Midbrain (tissue), 1 donor: ENCODE measurements around the gene STOML2.
"Not testable (repeated sequence)": the region's sequence is repeated elsewhere in the genome, so short reads cannot be mapped to it uniquely, and the experiment has no call there.

Experiments used
- DNase-seq: peaks from one replicate; lab custom pipeline; 2025; lab: John Stamatoyannopoulos, UW

Gene STOML2

GRCh38 chr9:35102769-35103659, at the start of gene STOML2:
Gene STOML2 (minus strand): TSS chr9:35103131. CDS start chr9:35103094, 37 bp downstream.
- peak; percentile 97 for DNase-seq

- not testable (repeated sequence) for DNase-seq
These were observed 45.1 kb upstream of the STOML2 start for GRCh38 chr9:35147941-35148563.

DNA sequence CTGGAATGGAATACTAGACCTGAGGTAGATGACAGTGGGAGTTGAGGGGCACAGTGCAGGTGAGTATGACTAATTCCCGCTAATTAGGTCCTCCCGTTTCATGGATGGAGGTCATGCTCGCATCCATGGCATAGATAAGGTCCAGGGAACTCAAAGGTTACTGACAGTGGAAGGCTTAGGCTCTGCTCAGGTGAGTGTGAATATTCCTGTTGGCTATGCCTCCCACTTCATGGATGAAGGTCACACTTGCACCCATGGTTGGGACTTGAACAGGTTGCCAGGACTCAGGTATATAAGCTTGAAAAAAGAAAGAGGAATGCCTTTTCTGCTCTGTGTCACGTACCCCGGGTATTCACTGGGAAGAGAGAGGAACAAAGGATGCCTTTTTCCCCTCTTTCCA, 39.1 kb upstream of the STOML2 start:
- no peak for DNase-seq

DNA sequence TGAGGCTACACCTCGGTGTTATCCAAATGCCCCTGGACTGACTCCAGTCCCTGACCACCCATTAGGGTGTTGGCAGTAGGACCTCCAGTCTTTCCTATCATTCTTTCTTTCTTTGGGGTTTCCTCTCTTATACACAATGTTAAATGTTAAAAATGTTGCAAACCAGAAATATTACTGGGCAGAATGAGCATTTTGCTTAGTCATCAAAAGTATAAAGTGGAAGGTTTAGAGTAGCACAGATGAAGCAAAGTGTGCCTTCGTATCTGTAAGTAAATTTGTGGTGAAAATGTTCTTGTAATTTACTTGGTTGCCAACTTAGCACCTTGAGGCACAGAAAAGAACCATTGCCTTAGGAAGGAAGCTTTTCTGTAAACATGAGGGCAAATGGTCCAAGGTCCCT, 37.2 kb upstream of the STOML2 start:
- DNase-seq, result no peak

- DNase-seq, result no peak
These were observed 33.9 kb upstream of the STOML2 start for GRCh38 chr9:35136866-35137265.

GRCh38 chr9:35135988-35136387, 33.1 kb upstream of the STOML2 start:
- no peak for DNase-seq

GRCh38 chr9:35134920-35135319, 32.0 kb upstream of the STOML2 start:
- no peak for DNase-seq

DNA sequence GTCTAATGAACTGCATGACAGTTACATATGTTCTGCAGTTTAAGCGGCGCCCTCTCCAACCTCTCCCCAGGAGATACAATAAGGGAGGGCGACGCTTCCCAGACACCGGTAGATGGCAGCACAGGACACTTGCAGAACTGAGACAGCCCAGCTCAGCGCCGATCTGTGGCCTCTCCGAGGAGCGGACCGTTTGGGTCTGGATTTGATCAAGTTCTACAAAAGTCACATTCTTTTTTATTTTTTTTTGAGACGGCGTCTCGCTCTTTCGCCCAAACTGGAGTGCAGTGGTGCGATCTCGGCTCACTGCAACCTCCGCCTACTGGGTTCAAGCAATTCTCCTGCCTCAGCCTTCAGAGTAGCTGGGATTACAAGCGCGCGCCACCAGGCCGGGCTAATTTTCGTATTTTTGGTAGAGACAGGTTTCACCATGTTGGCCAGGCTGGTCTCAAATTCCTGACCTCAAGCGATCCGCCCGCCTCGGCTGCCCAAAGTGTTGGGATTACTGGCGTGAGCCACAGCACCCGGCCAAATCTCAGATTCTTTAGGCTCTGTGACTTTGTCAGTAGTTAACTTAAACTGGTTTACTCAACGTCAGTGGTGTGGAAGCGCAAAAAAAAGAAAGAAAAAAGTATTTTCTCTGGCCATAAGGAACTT, 14.1 kb upstream of the STOML2 start:
- peak; percentile 92 for DNase-seq

GRCh38 chr9:35116539-35116897, 13.6 kb upstream of the STOML2 start:
- DNase-seq, result no peak

GRCh38 chr9:35115680-35116538, 13.0 kb upstream of the STOML2 start, which contains the start of gene ATOSB:
Gene ATOSB (minus strand): TSS chr9:35115862. CDS start chr9:35108274, 7,588 bp downstream.
- DNase-seq, result peak; percentile 90

DNA sequence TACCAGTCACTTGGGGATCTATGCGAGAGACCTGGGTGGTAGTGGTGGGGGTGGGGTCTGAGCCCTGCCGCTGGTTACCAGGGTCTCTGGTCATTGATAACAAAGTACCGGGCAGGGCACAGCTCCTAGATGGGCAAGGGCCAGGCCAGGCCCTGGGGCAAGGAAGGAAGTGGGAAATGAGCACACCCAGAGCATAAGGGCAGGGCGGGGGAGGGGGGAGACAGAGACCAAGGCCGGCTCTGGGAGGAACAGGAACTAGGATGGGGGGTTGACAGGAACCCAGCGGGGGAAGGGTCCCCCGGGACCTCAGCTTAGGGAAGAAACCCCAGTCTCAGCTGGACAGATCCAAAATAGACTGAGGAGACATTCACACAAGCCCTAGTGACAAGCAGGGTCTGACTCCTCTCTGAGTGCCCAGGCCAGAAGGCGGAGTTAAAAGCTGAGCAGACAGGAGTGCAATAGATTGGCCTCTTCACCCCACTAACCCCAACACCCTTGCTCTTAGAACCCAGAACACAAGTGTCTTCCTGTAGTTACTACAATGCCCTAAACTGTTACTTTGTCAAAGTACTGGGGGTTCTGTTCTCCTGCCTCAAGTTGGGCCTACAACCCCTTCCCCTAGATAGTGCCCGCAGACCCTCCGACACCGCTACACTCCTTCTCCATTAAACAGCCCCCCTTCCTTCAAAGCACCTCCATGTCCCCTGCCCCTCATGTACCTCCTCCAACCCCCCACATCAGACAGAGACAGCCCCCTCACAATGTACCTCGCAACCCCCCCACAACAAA, 12.1 kb upstream of the STOML2 start:
- DNase-seq, result peak; percentile 4

- DNase-seq, result peak; percentile 78
These were observed 11.3 kb upstream of the STOML2 start for GRCh38 chr9:35114113-35114839.

- peak; percentile 27 for DNase-seq
These were observed 9.5 kb upstream of the STOML2 start for GRCh38 chr9:35112257-35113020.

GRCh38 chr9:35111001-35111933, 8.3 kb upstream of the STOML2 start:
- DNase-seq, result peak; percentile 98

DNA sequence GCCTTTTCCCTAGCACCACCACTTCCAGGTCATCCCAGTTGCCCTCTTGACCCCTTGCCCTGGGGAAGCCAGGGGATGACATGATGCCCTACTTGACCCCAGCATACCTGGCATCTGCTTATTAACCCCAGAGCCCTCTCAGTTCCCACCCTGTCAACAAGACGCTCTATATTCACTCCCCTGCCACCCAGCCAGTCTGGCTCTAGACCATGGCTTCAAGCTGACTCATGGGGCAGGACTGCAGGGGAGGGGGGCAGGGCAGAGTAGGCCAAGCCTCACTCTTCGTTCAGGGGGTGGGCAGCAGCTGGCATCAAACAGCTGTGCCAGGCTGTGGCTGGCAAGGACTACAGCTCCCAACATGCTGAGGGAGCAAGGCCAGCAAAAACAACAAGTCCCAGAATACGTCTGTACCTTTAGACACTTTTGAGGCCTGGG, 7.4 kb upstream of the STOML2 start:
- peak; percentile 78 for DNase-seq

GRCh38 chr9:35108946-35109575, 6.1 kb upstream of the STOML2 start:
- no peak for DNase-seq

DNA sequence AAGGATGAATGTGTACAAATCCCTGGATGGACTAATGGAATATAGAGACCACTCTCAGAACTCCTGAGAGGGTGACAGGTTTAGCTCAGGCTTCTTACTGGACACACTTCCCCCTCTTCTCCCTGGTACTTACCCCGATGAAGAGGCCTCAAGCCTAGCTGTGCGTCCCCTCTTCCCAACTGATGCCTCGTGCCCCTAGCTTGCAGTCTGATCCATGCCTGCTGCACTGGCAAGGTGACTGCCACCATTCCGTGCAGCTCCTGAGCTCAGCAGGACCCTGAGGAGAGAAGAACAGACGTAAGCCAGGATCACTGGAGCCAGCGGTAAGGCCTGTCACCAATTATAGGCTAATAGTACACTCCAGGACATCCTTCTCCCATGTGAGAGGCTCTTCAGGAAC, 5.5 kb upstream of the STOML2 start:
- no peak for DNase-seq
